ENCODE data around the gene CCDC182.

The CCDC182 gene

GRCh38 chr17:57745242-57745641 lies at the start of gene CCDC182:
TSS of gene CCDC182 (minus strand) at chr17:57745299. CDS start at chr17:57745272, 27 bp downstream.
- no peak for DNase-seq

- no peak for DNase-seq
Measured at GRCh38 chr17:57794841-57795240, 49.7 kb upstream of the CCDC182 start.

GRCh38 chr17:57788725-57789124 lies 43.6 kb upstream of the CCDC182 start:
- no peak for DNase-seq

- no peak for DNase-seq
Measured at GRCh38 chr17:57785022-57785421, 39.9 kb upstream of the CCDC182 start.

- peak; percentile 41 for DNase-seq
Measured at GRCh38 chr17:57784226-57784895, 39.3 kb upstream of the CCDC182 start.

GRCh38 chr17:57783338-57783742 lies 38.2 kb upstream of the CCDC182 start:
- DNase-seq, result no peak

- DNase-seq, result no peak
Measured at GRCh38 chr17:57782647-57783337, 37.7 kb upstream of the CCDC182 start.

GRCh38 chr17:57782062-57782490 lies 37.0 kb upstream of the CCDC182 start:
- no peak for DNase-seq

- no peak for DNase-seq
Measured at GRCh38 chr17:57781386-57782061, 36.4 kb upstream of the CCDC182 start.

GRCh38 chr17:57779706-57780105 lies 34.6 kb upstream of the CCDC182 start:
- no peak for DNase-seq

GRCh38 chr17:57778306-57778705 lies 33.2 kb upstream of the CCDC182 start:
- no peak for DNase-seq

GRCh38 chr17:57776366-57776765 lies 31.3 kb upstream of the CCDC182 start:
- no peak for DNase-seq

- no peak for DNase-seq
Measured at GRCh38 chr17:57774872-57775271, 29.8 kb upstream of the CCDC182 start.

- DNase-seq, result no peak
Measured at GRCh38 chr17:57773557-57773956, 28.5 kb upstream of the CCDC182 start.

- DNase-seq, result no peak
Measured at GRCh38 chr17:57772774-57773173, 27.7 kb upstream of the CCDC182 start.

- no peak for DNase-seq
Measured at GRCh38 chr17:57767561-57767960, 22.5 kb upstream of the CCDC182 start.

- no peak for DNase-seq
Measured at GRCh38 chr17:57766318-57766943, 21.3 kb upstream of the CCDC182 start.

GRCh38 chr17:57762452-57763395 lies 17.6 kb upstream of the CCDC182 start:
- DNase-seq, result no peak

- no peak for DNase-seq
Measured at GRCh38 chr17:57761887-57762286, 16.8 kb upstream of the CCDC182 start.

GRCh38 chr17:57760046-57760445 lies 14.9 kb upstream of the CCDC182 start:
- no peak for DNase-seq

- DNase-seq, result no peak
Measured at GRCh38 chr17:57758654-57759053, 13.6 kb upstream of the CCDC182 start.

GRCh38 chr17:57757735-57758134 lies 12.6 kb upstream of the CCDC182 start:
- DNase-seq, result no peak
